GM12892 (cell line): ENCODE data around the gene PAXX.

ENCODE experiments used
- POLR2A ChIP-seq: IDR thresholded peaks from 2 replicates; pipeline ENCODE4 v1.6.1; 2011; ENCODE audit warnings: low read depth, low read length, control low read depth
- POLR2AphosphoS5 ChIP-seq: IDR thresholded peaks from 2 replicates; pipeline ENCODE4 v1.6.1; 2011; ENCODE audit warnings: low read depth, low read length, control low read depth

DNA sequence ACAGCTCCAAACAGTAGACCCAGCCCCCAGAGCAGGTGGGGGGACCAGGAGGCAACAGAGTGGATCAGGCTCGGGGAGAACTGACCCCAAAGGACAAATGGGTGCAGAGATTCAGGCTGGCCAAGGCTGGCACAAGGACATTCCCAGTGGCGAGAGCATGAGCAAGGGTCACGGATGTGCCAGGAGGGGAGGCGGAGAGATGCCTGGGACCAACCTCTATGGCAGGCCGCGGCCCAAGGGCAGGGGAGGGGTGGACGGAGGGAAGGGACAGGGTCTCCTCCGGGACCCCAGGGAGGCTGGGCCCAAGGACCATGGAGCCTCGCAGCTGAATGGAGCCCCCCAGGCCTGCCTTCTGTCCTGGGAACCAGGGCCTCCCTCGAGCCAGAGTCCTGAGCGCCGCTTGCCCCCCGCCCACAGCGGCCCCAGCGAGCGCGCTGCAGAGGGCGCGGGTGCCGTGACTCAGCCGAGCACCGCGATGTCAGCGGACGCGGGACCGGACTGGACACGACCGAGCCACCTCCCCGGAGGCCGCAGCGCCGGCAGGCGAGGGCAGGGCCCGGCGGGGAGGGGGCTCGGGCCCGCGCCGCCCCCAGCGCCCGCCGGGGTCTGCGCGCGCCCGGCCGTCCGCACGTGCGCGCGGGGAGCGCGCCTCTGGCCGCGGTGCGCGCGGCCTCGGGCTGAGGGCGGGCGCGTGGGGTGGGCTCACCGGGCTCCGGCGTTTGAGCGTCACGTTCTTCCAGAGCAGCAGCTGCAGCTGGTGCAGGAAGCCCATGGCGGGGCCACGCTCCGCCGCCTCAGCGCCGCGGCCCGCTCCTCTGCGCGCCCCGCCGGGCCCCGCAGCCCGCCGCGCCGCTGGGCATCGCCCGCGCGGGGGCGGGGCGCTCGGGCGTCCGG lies 35.4 kb downstream of the PAXX start, which contains the start of gene ABCA2:
- TF ChIP-seq POLR2A (no peak), POLR2AphosphoS5 (no peak)
